GM18498 (cell line): ENCODE results near the gene RAC3.
"Not testable (repeated sequence)": the region's sequence is repeated elsewhere in the genome, so short reads cannot be mapped to it uniquely, and the experiment has no call there.

Experiments used
- ATAC-seq: cut with Tn5 transposase; IDR thresholded peaks from one replicate; pipeline ENCODE4 v1.9.1; 2021; ENCODE audit warnings: mild to moderate bottlenecking, moderate library complexity; ENCODE audit not compliant: unreplicated experiment

The RAC3 gene

DNA sequence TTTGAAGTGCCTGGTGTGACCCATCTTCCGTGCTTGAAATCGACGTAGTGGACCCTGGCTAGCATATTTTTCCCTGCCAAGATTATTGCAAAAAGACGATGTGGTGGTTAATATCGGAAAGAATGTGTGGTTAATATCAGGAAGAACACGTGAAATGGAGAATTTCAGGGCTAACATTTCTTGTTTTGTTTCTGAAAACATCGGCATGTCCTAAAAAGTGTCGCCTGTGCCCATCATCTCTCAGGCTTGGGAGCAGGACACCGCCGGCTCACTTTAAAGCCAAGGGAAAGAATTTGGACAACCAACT, 6.4 kb downstream of the RAC3 start:
- no peak for ATAC-seq

DNA sequence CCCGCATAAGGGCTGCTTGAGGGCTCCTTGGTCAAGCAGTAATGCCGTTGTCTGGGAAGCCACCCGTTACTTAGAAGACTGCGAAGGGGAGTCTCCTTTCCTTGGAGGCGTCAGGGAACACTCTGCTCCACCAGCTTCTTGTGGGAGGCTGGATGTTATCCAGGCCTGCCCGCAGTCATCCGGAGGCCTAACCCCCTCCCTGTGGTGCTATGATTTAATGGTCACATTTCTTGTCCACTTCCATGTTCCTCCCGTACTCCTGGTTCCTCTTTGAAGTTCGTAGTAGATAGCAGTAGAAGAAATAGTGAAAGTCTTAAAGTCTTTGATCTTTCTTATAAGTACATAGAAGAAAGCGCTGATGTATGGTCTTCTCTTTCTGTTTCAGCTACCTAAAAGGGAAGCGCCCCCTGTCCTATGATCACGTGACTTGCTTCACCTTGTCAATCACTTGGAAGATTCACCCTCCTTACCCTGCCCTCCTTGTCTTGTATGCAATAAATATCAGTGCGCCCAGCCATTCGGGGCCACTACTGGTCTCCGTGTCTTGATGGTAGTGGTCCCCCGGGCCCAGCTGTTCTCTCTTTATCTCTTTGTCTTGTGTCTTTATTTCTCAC, 7.4 kb downstream of the RAC3 start:
- ATAC-seq: not testable (repeated sequence)

DNA sequence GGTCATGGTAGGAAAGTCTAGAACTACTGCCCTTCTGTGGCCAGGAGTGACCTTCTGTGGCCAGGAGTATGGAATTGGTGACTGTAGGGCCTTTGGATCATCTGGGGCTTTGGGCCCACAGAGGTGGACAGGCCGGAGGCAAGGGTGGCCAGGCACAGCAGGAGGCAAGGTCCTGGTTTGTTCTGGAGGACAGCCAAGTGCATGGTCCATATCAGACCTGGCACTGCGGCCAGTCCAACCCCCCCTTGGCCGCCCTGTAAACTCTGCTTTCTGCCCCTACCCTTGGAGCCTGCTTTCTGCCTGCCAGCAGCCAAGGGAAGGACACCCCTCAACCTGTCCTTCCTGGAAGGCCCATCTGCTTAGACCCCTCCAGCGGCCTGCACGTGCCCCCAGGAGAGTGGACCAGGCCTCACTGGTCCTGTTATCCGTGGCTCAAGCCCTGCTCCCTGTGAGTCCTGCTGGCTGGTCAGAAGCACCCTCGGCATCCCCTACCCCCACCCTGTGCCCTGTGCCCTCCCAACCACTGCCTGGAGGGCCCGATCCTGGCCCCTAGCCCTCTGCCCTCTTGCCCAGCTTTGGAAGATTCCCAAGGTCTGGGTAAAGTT, 8.3 kb downstream of the RAC3 start:
- ATAC-seq: no peak

DNA sequence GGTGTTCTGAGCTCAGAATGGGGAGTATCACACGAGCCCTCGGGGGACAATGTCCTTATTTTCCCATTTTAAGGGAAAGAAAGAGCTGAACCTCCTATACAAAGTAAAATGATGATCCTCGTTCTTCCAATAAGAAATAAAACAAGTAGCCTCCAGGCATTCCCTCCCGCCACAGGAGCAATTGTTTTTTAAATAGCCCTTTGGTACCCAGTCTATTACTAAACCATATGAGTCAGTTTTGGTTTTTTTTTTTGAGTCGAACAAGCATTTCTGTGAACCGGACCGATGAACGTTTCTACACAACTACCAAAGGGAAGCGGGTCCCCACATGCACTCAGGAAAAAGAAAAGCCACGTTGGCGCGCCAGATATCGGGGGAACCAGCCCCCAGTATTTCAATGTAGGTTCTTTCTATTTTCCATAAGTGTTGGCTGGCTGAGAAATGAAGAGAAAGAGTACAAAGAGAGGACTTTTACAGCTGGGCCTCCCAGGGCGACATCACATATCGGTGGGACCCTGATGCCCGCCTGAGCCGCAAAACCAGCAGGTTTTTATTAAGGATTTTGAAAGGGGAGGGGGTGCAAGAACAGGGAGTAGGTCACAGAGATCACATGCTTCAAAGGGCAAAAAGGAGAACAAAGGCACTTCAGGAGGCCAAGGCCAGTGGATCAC, 9.8 kb downstream of the RAC3 start:
- no peak for ATAC-seq

DNA sequence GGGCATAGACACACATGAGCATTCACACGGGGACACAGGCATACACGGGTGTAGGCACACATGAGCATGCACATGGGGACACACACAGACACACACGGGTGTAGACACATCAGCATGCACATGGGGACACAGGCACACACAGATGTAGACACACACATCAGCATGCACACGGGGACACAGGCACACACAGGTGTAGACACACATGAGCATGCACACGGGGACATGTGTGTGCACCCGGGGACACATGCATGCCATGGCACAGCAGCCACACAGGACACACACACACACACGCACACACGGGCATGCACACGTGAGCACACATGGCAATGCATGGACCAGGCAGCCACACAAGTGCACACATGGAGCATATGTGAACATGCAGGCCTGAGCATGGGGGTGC, 11.2 kb downstream of the RAC3 start:
- no peak for ATAC-seq

DNA sequence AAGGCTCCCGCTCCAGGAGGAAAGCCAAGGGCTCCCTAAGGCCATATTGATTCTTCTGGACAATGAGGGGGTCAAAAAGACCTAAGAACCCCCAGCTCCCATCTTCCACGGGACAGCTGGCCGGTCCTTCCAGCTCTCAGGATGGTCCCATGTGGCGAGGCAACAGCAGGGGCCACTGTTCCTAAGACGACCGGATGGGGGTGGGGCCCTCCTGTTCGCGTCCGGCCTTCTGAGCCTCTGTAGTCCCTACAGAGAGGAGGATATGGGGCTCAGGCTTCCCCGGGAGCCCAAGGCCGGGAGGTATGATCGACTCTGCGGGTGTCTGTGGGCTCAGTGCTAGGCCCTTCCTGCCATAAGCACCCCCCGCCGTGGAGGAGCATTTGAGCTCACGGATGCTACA, 12.0 kb downstream of the RAC3 start:
- ATAC-seq: no peak

DNA sequence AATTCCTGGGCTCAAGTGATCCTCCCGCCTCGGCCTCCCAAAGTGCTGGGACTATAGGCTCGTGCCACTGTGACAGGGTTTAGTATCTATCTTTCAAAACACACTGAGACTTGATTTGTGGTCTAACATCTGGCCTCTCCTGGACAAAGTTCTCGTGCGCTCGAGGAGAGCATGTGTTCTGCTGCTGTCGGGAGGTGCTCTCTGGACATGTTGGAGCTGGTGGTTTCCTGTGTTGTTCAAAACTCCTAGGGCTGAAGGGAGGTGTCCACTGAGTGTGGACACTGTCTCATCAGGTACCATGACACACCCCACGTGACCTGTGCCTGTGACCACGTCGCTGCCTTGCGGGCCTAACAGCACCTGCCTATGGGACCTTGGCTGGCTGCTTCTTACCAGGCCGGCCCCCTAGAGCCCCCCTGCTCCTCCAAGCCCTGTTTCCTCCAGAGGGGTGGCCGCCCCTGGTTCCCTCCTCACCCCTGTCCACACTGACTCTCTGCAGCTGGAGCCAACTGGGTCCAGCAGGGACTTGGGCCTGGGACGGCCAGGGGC, 14.5 kb downstream of the RAC3 start:
- no peak for ATAC-seq

DNA sequence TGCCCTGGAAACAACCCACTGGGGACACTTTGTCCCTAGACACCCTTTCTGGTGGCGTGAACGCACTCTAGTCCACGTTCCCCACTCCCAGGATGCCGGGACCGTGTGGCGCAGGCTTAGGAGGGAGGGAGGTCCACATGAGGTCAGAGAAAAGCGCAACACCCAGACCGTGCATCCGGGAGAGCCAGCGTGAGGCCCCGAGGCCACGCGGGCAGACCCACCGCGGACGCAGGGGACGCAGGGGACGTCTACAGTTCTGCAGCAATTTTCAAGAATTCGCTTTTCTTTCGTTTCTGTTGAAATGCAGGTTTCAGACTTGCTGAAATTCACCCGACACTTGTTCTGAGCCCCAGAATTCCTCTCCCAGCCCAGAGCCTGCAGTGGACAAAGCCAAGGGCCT, 15.4 kb downstream of the RAC3 start:
- no peak for ATAC-seq

DNA sequence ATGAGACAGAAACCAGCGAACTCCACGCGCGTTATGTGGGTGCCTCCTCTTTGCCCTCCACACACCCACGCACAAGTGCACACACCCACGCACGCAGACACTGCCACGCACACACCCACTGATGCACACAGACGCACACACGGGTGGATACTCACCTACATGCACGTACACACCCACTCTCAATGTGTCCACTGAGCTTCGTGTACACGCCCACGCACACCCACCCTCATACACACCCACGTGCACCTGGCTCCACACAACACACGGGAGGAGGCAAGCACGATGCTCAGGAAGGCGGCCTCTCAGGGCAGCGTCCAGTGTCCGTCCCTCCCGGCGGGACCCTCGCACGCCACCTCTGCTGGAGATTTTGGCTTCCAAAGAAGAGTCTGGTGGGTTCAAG, 15.9 kb downstream of the RAC3 start:
- no peak for ATAC-seq

DNA sequence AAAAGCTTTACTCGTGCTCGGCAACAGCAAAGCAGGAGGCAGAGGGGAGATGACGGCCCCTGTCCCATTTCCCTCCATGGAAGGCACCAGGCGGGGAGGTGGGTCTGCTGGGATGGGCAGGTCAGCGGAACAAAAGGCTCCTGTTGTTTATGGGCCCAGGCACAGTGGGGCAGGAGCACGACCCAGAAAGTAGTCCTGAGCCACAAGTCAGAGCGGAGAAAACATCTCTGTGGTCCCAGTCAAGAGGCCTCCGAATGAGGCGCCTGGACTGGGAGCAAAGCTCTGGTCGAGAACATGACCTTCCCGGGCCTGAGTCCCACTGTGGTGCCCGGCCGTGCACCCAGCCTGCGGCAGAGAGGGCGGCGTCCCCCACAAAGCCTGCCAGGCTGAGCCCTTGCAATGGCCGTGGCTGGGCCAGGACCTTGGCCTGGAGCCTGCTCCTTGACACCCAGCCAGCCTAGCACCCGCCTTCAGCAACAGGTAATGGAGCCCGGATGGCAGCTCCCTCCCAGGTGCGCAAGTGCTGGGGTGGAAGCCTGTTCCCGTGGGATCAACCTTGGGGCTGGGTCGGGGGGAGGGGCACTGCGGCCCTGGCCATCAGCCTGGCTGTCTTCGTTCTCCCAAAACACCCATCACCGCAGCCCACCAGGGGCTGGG, 16.6 kb downstream of the RAC3 start:
- ATAC-seq: no peak

DNA sequence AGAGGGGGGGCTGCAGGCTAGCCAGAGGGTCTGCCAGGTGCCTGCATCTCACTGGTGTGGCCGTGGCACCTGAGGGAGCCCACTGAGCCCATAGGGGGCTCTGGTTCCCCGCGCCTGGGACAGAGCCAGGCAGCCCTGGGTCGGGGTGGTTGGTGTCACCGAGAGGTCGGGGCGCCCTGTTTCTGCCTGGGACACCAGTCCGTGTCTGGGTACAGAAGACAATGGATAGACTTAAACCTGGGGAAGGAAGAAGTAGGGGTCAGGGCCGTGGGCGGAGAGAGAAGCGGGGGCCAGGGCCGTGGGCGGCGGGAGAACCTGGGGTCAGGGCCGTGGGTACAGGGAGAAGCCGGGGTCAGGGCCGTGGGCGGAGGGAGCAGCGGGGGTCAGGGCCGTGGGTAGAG, 17.1 kb downstream of the RAC3 start:
- ATAC-seq: no peak

DNA sequence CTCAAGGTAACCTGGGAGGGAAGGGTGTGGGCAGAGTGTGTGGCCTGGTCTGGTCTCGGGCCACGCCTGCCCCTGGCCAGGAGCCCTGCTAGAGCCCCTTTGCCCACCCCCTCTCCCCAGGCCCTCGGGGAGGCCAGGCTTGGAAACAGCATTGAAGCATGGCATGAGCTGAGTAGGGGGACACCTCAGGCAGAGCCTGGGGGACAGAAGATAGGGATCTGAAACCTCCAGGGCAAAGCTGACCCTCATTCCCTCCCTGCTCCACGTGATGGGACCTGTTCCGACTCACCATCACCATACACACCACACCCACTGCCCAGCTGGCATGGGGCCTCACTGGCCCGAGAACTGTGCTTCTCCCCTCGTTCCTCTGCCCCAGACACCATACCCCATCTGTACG, 17.6 kb downstream of the RAC3 start:
- no peak for ATAC-seq

DNA sequence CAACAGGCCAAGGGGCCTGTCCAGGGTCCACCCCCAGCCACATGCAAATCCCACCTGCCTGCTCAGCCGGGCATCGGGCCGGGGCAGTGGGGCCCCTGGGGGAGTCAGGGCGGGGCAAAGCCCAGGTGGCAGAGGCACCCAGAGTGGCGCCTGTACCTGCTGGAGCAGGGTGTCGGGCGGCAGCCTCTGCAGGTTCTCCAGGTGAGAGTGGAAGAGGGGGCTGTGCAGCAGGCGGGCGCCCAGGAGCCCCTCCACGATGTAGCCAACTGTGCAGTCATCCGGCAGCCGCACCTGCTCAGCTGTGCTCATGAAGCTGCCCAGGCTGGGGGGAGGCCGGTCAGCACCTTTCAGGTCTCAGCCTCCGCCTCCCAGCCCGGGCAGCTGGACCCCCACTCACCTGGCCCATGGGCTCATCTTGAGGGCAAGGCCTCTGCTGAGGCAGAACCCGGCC, 18.1 kb downstream of the RAC3 start:
- ATAC-seq: no peak

DNA sequence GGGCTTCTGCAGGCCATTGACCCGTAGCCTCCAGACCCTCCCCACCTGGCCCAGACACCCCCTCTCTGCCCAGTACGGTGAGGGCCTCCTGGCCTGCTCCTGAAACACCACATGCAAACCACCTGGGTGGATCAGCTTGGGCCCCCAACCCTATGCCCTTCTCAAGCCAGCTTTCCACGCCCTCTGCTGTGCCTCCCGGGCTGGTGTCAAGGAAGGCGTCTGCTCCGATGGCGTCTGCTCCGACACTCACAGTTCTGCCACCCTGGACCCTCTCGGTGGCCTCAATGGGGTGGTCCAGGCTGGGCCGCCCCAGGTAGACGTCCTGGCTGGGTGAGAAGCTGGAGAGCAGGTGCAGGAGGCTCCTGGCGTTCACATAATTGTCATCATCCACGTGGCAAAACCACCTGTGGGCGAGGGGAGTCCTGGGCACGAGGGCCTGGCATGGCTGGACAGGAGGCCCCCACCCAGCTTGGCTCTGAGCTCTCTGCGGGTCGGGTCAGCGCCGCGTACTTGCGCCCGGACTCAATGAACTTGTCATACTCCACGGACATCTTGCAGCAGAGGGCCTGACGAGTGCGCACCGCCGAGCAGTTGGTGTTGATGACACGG, 18.8 kb downstream of the RAC3 start:
- no peak for ATAC-seq

DNA sequence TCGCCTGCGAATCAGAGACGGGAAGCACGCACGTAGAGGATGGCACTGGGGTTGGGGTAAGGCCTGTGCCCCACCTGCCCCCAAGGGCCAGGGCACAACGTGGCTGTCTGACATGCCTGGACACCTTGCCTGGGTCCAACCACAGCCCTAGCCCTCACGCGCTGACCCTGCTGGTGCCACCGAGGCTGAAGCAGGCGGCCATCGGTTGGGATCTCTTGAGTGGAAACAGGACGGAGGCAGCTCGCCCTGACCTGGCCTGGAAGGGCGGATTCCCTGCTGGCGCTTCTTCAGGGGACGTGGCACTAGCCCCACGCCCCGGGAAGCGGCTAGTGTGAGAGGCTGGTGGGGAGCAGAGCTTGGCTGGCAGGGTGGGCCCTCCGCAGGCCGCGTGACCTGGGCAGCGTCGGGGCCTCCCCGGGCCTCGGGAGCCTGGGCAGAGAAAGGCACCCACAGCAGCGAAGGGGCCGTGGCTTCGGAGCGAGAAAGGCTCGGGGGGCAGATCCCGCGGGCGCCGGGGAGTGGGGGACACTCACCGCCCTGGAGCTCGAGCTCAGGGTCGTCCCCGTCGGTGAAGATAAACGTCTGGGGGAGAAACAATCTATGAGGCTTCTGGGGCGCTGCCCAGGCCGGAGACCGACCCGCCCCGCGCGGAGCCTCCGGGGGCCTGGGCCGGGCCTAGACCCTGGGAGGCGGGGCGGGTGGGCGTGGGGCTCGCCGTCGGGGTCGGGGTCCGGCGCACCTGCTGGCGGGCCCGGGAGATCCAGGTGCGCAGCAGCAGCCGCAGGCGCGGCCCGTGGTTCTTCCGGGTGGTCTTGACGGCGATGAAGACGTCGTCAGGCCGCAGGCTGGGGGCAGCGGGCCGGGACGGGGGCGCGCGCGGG, 19.5 kb downstream of the RAC3 start:
- ATAC-seq: peak; percentile 10

DNA sequence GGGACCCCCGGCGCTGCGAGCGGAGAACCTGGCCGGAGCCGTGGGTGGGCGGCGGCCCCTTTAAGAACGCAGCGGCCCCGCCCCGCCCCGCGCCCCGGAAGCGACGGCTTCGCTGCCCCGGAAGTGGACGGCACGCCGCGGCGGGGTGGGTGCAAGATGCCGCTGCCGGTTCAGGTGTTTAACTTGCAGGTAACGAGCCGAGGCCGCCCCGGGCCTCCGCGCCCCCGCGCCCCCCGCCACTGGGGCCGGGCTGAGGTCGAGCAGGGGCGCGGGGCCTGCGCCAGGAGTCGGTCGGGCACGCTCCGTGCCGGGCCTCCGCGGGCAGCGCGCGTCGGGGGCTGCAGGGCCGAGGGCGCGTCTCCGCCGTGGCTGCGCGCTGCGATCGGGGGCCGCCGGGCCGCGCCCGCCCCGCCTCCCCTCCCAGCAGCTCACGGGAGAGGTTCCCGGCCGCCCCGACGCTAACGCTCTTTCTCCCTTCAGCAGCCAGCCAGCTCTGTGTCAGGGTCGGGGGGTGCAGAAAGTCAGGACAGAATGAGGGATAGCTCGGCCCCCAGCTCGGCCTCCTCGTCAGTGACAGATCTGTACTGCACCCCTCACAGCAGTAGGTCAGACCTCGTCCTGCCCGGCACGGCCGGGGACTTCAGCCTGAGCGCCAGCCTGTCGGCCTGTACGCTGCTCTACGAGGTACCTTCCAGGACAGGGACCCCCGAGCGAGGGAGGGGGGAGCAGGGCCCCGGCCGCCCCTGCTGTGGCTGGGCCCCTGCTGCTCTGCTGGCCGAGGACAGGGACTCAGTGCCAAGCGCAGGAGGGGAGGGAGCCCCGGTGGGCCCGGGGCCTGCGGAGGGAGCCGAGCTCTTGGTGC, 20.5 kb downstream of the RAC3 start, which contains the start of the genes GPS1 and RFNG:
Gene GPS1, plus strand, starts transcription at position 123 of the 862 bp plus-strand sequence. Its CDS starts 34 bp downstream, at position 157.
Gene RFNG, minus strand, starts transcription at position 36 of the 862 bp plus-strand sequence. CDS start 45 bp downstream, outside the sequence.
- ATAC-seq: peak; percentile 73

DNA sequence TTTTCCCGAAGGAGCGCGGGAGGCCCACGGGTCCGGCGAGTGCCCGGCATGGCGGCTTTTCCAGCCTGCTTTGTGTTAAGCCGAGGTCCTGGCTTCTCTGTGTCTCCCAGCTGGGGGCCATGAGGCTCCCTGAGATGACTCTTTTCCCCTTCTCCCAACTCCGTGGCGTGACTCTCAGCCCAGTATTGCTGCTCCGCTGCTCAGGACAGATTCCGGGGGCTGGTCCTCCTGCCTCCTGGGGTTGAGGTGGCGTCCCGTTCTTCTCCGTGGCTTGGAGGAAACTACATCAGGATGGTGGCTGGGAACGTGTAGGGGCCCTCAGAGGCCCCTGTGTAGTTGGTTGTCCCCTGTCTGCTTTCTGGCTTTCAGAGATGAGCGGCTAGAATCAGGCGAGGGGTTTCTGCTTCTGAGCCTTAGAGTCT, 21.2 kb downstream of the RAC3 start:
- ATAC-seq: no peak

DNA sequence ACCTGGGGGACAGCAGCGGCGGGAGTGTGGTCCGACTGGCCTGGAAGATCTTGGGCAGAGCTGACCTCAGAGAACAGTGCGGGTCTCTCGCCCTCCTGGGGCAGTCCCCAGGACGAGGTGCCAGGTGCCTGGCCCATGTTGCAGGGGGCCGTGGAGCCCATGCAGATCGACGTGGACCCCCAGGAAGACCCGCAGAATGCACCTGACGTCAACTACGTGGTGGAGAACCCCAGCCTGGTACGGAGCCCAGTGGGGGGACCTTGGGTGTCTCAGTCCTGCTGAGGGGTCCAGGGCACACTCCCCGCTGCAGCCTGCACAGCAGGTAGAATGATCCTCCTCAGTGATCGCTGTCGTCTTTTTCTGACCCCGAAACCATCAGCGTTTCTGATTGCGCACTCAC, 21.7 kb downstream of the RAC3 start:
- ATAC-seq: no peak

DNA sequence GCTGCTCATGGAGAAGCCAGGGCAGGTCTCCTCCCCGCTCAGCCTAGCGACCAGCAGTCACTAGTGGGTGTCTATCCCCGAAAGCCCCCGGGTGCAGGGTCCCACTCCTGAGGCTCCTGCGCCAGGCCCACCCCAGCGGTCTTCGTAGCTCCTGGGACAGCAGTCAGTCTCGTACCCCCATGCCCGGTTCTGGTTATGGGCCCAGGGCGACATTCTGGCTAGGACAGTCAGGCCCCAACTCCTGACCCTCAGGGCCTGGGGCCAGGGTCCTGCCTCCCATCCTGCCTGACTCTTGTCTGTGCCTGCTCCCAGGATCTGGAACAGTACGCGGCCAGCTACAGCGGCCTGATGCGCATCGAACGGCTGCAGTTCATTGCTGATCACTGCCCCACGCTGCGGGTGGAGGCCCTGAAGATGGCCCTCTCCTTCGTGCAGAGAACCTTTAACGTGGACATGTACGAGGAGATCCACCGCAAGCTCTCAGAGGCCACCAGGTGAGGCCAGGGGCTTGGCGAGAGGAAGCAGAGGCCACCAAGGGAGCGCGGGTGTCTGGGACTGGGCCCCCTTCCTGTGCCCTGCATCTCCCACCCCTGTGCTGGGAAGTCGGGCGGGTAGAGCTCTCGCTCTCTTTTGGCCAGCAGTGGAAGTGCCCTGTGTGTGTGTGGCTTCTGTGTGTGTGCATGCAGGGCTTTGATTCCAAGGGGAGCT, 22.2 kb downstream of the RAC3 start:
- ATAC-seq: no peak
